OCI-LY7 (cell line): ENCODE measurements around the gene KRT12. TPM values are rescaled to one million over a fixed set of nuclear protein-coding genes. Genes with fewer than 3 reads are reported as not detected.
"Not testable (repeated sequence)": the region's sequence is repeated elsewhere in the genome, so short reads cannot be mapped to it uniquely, and the experiment has no call there.

Source experiments
- BruUV-seq: library from RNA; stranded (reverse); fragments of 400-500 nt; replicated peaks from 2 replicates; lab custom pipeline; 2021; lab: Mats Ljungman, UMichigan
- CTCF ChIA-PET: fragments of 300-600 bp; sonication (Branson Sonifier 250); formaldehyde crosslinking; loops from one replicate; lab custom pipeline; 2022; ENCODE audit warnings: antibody characterized with exemption; ENCODE audit not compliant: unreplicated experiment; lab: Charles Lee
- POLR2A ChIA-PET: fragments of 300-600 bp; sonication (Branson Sonifier 250); formaldehyde crosslinking; loops from one replicate; lab custom pipeline; 2022; ENCODE audit warnings: antibody characterized with exemption; lab: Charles Lee
- DNase-seq: peaks from one replicate; pipeline ENCODE4 v3.0.0-alpha.2; 2015; ENCODE audit warnings: low spot score
- H2AFZ ChIP-seq: fragments of 200-600 bp; sonication (generic), shearing (Covaris generic); 2 replicates; pipeline ENCODE4 v1.6.1; 2014; ENCODE audit warnings: mild to moderate bottlenecking, antibody characterized with exemption, low read length, moderate library complexity
- H3K27ac ChIP-seq: fragments of 200-600 bp; sonication (generic); 2 replicates; pipeline ENCODE4 v1.5.1; 2014; ENCODE audit warnings: mixed run types, low read depth, mild to moderate bottlenecking, moderate library complexity, low read length, inconsistent platforms; ENCODE audit not compliant: poor library complexity, severe bottlenecking
- H3K36me3 ChIP-seq: fragments of 200-600 bp; sonication (generic); 2 replicates; pipeline ENCODE4 v1.6.1; 2014; ENCODE audit warnings: mild to moderate bottlenecking, antibody characterized with exemption, low read length, moderate library complexity, mixed read lengths; ENCODE audit not compliant: insufficient read depth
- H3K4me1 ChIP-seq: fragments of 200-600 bp; sonication (generic); 2 replicates; pipeline ENCODE4 v1.5.1; 2014; ENCODE audit warnings: mild to moderate bottlenecking, low read length; ENCODE audit not compliant: insufficient read depth, poor library complexity, severe bottlenecking
- H3K4me2 ChIP-seq: fragments of 200-600 bp; sonication (generic); 2 replicates; pipeline ENCODE4 v1.6.1; 2014; ENCODE audit warnings: mild to moderate bottlenecking, low read length
- H3K4me3 ChIP-seq: fragments of 200-600 bp; sonication (generic); 2 replicates; pipeline ENCODE4 v1.5.1; 2014; ENCODE audit warnings: mild to moderate bottlenecking, low read depth, low read length; ENCODE audit not compliant: poor library complexity, severe bottlenecking
- H3K79me2 ChIP-seq: fragments of 200-600 bp; sonication (generic); 2 replicates; pipeline ENCODE4 v1.6.1; 2016; ENCODE audit warnings: low read depth, mild to moderate bottlenecking, low read length, moderate library complexity, mixed read lengths; ENCODE audit not compliant: insufficient read depth
- H3K9me2 ChIP-seq: fragments of 200-600 bp; sonication (generic); 2 replicates; pipeline ENCODE4 v1.6.1; 2016; ENCODE audit warnings: mild to moderate bottlenecking, low read length, mixed read lengths; ENCODE audit not compliant: insufficient read depth
- H3K9me3 ChIP-seq: fragments of 200-600 bp; sonication (generic); 2 replicates; pipeline ENCODE4 v1.6.1; 2014; ENCODE audit warnings: mild to moderate bottlenecking, mixed run types, low read length, mixed read lengths
- H4K20me1 ChIP-seq: fragments of 200-600 bp; sonication (generic); 2 replicates; pipeline ENCODE4 v1.6.1; 2014; ENCODE audit warnings: mild to moderate bottlenecking, antibody characterized with exemption, low read length, moderate library complexity, mixed read lengths; ENCODE audit not compliant: insufficient read depth
- CTCF ChIP-seq: fragments of 200-600 bp; sonication (generic); conservative IDR thresholded peaks from 2 replicates; pipeline ENCODE4 v1.5.1; 2014; ENCODE audit warnings: mild to moderate bottlenecking, antibody characterized with exemption, low read length, moderate library complexity, mixed read lengths
- EZH2phosphoT487 ChIP-seq: fragments of 200-600 bp; sonication (generic); IDR thresholded peaks from 2 replicates; pipeline ENCODE4 v1.6.1; 2018; ENCODE audit warnings: low read depth, borderline replicate concordance, mild to moderate bottlenecking, mixed run types, antibody characterized with exemption, low read length, moderate library complexity, mixed read lengths
- intact Hi-C: fragments of 100-400 bp; cut with micrococcal nuclease; formaldehyde crosslinking; loops from one replicate; pipeline ENCODE4 v1.10.0; 2022; ENCODE audit not compliant: unreplicated experiment
- total RNA-seq, 2 experiments: library from RNA; depleted of rRNA in 1 of 2; stranded (reverse); fragments of >200 nt in 1 of 2; shearing (Covaris generic) in 1 of 2; gene quantifications; 2 replicates each; pipeline ENCODE4 v1.2.3, GENCODE V29; 2014 to 2022

KRT12 gene
- total RNA-seq, 2 experiments from 2014 or later: not detected

GRCh38 chr17:40817103-40817682 lies 49.8 kb downstream of the KRT12 start:
- peaks cover 9% of the 10 kb centered on the region; the same call in 1 of the 2 replicates for H3K79me2 ChIP-seq
- no peak overlapping the region for H3K27ac ChIP-seq
- ChIA-PET CTCF (no interaction called here), POLR2A (no interaction called here)
- H3K36me3 ChIP-seq: peaks cover 16% of the 10 kb centered on the region
- no peaks in the 10 kb centered on the region for H3K9me2 ChIP-seq
- peaks cover 8% of the 10 kb centered on the region for H3K4me1 ChIP-seq
- no peak overlapping the region for H2AFZ ChIP-seq
- peak overlapping the region; percentile 78 for H3K4me3 ChIP-seq
- H3K4me2 ChIP-seq: peak overlapping the region; percentile 91; the same call in 1 of the 2 replicates
- no peaks in the 10 kb centered on the region for H3K9me3 ChIP-seq
- BruUV-seq: no TSS peak
- H4K20me1 ChIP-seq: no peaks in the 10 kb centered on the region
- TF ChIP-seq CTCF: no peak
- no peak for TF ChIP-seq EZH2phosphoT487
- no peak for DNase-seq
- intact Hi-C loops: no loop called here

GRCh38 chr17:40816569-40816968 lies 50.5 kb downstream of the KRT12 start:
- POLR2A ChIA-PET: no interaction called here
- TF ChIP-seq CTCF (no peak), EZH2phosphoT487 (no peak)
- H3K9me3 ChIP-seq: no peaks in the 10 kb centered on the region

GRCh38 chr17:40815381-40815780 lies 51.6 kb downstream of the KRT12 start:
- BruUV-seq: no TSS peak
- Histone ChIP-seq H3K79me2 (peaks cover 9% of the 10 kb centered on the region; the same call in 1 of the 2 replicates), H3K4me3 (no peak overlapping the region), H3K9me2 (no peaks in the 10 kb centered on the region), H3K4me1 (peaks cover 8% of the 10 kb centered on the region), H3K36me3 (peaks cover 16% of the 10 kb centered on the region), H3K4me2 (no peak overlapping the region), H3K9me3 (no peaks in the 10 kb centered on the region), H4K20me1 (no peaks in the 10 kb centered on the region), H2AFZ (no peak overlapping the region), H3K27ac (no peak overlapping the region)
- intact Hi-C loops: no loop called here
- POLR2A ChIA-PET: interaction anchor here (1.0 kb wide), 1 partner anchor 8 kb away, joined by 3 read pairs; no protein-coding TSS in a partner anchor
- CTCF ChIA-PET: no interaction called here
- no peak for DNase-seq
- TF ChIP-seq CTCF (no peak), EZH2phosphoT487 (no peak)

More at GRCh38 chr17:40816569-40816968, 50.5 kb downstream of the KRT12 start:
- Histone ChIP-seq H4K20me1 (no peaks in the 10 kb centered on the region), H3K9me2 (no peaks in the 10 kb centered on the region), H3K27ac (no peak overlapping the region), H3K4me2 (no peak overlapping the region), H3K79me2 (peaks cover 9% of the 10 kb centered on the region; the same call in 1 of the 2 replicates), H3K36me3 (peaks cover 16% of the 10 kb centered on the region), H3K4me3 (no peak overlapping the region), H2AFZ (no peak overlapping the region), H3K4me1 (peaks cover 8% of the 10 kb centered on the region)
- BruUV-seq: no TSS peak
- CTCF ChIA-PET: no interaction called here
- DNase-seq: no peak
- intact Hi-C loops: no loop called here

GRCh38 chr17:40814657-40815056 lies 52.4 kb downstream of the KRT12 start:
- DNase-seq, H4K20me1 ChIP-seq, H3K4me3 ChIP-seq, POLR2A ChIA-PET, H3K79me2 ChIP-seq, BruUV-seq, H3K27ac ChIP-seq, CTCF ChIA-PET, H3K9me3 ChIP-seq, intact Hi-C loops, H3K4me2 ChIP-seq, H2AFZ ChIP-seq, H3K4me1 ChIP-seq, H3K9me2 ChIP-seq: not testable (repeated sequence)
- H3K36me3 ChIP-seq: peaks cover 16% of the 10 kb centered on the region
